GM12875 (cell line): Measurements from ENCODE around the gene MYBPC2.
A peak's percentile ranks its signal among the peaks of the same experiment; 100 is the strongest.

Experiments
- H3K4me3 ChIP-seq: one replicate; pipeline ENCODE4 v1.5.1; 2011; ENCODE audit warnings: low read depth, low read length, control low read depth
- CTCF ChIP-seq: IDR thresholded peaks from 2 replicates; pipeline ENCODE4 v1.5.1; 2011; ENCODE audit warnings: low read depth, mild to moderate bottlenecking, control low read depth, inconsistent platforms, low read length, moderate library complexity, borderline replicate concordance; ENCODE audit not compliant: insufficient read depth

MYBPC2 gene

DNA sequence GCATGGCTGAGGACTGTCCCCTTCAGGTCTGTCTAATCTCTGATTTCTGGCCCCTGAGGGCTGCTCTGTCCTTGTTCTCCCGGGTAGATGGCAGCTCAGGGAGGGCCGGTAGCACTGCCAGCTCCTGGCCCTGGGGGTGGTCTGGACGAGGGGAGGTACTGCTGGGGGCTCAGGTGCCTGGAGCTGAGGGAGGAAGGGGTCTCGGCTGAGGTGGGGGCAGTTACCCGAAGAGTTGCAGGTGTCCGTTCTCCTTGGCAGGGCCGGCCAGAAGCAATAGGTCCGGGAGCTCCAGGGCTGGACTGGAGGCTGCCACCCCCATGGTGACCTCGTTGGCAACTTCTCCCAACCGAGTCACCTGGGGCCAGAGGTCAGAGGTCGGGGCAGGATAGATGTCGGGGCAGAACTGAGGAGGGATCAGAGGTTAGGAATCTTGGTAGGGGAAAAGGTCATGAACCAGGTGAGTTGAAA is 42.4 kb downstream of the MYBPC2 start:
- no peak for TF ChIP-seq CTCF
- no peak overlapping the region for H3K4me3 ChIP-seq

DNA sequence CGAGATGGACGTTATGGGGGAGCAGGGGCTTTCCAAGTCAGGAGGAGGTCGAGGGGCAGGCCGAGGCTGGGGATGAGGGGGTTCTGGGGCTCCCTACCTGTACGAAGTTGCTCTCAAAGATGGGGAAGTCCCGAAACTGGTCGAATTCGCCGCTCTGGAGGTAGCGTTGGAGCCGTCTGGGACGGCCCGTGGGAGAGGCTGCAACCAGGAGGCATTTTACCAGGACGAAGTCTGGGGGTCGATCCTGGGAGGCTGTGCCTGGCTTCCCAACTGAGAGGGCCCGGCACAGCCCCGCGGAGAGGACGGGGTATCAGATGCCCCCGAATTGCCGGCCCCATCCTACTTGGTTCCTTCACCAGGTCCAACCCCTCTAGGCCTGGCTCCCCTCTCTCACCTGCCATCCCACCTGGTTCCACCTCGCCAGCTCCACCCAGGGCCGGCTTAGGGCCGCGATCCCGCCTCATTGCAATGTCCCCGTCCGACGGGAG is 43.1 kb downstream of the MYBPC2 start:
- H3K4me3 ChIP-seq: no peak overlapping the region
- TF ChIP-seq CTCF: no peak

DNA sequence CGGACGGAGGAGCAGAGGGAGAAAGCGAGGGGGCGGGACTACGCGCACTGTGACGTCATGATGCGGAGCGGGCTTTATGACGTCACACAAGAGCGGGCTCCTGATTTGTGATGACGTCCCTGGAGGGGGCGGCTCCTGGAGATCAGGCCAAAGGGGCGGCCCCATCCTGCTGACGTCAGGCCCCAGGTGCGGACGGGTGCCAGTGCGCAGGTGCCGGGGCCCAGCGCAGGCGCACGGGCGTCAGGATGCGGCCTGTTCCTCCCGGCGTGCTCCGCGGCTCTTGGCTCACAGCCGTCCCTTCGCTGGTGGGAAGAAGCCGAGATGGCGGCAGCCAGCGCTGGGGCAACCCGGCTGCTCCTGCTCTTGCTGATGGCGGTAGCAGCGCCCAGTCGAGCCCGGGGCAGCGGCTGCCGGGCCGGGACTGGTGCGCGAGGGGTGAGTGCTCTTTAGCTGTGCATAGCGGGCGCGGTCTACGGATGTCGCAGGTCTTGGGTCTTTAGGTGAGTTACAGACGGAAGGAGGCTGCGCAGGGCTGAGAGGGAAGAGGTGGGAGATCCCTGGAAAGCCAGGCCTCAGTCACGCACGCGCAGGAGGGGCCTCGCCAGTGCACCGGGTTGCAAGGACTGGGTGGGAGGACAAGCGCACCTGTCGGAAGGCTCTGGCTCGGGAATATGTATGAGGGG is 43.7 kb downstream of the MYBPC2 start, which contains the start of the genes EMC10 and GARIN5A:
TSS of gene EMC10 (plus strand) at position 284 of the 683 bp plus-strand sequence. CDS start at position 322, 38 bp downstream.
TSS of gene GARIN5A (minus strand) at position 625 of the 683 bp plus-strand sequence. CDS start at position 165, 460 bp downstream.
- no peak for TF ChIP-seq CTCF
- peak within 1 kb of the TSS; percentile 99 for H3K4me3 ChIP-seq

- peak overlapping the region; percentile 99 for H3K4me3 ChIP-seq
- TF ChIP-seq CTCF: no peak
Measured at GRCh38 chr19:50476907-50477238, 44.2 kb downstream of the MYBPC2 start.

GRCh38 chr19:50477751-50478515 is 45.2 kb downstream of the MYBPC2 start:
- TF ChIP-seq CTCF: no peak
- no peak overlapping the region for H3K4me3 ChIP-seq

DNA sequence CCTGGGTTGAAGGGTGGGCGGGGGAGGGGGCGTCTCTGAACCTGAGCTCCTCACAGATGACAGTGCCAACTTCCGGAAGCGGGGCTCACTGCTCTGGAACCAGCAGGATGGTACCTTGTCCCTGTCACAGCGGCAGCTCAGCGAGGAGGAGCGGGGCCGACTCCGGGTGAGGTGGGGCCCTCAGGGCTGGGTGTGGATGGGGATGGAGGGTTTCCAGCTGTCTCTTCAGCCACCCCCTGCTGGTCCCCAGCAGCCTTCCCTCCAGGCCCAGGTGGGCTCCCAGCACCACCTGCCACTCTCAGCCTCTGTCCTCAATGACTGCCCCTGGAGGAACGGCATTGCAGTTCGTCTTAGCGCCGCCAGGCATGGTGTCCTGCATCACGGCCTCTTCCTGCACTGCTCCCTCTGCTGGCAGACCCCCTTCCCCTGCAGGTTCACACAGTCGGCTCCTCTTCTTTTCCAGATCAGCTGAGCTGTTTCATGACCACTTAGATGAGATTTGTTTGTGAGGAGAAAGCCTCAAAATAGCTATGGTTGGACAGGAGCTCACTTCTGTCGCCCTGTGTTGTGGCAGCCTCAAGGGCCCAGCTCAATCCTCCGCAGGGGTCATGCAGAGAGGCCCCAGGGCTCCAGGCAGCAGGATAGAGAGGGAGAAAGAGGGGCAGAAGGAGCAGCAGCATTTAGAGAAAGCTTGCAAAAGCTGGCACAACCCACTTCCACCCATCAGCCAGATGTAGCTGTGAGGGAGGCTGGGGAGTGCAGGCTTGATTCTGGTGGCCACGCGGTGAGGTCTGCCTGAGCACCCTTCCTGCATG is 46.4 kb downstream of the MYBPC2 start:
- peak; percentile 32; the same call in 1 of the 2 replicates for TF ChIP-seq CTCF
- H3K4me3 ChIP-seq: no peak overlapping the region
